Cardiac septum (tissue), 1 donor: Measurements from ENCODE around the gene SEMA6C. TPM values are rescaled to one million over a fixed set of nuclear protein-coding genes. Genes with fewer than 3 reads are reported as not detected.
A peak's percentile ranks its signal among the peaks of the same experiment; 100 is the strongest.

Experiments
- DNase-seq: peaks from one replicate; pipeline ENCODE4 v3.0.0-alpha.2; 2020; ENCODE audit warnings: low spot score
- intact Hi-C: fragments of 100-400 bp; cut with DNase I; formaldehyde crosslinking; loops from one replicate; pipeline ENCODE4 v1.14.0; 2022
- total RNA-seq: library from RNA; stranded (reverse); fragmentation: NEBNext Ultra II Directional; extraction: Animal tissue kit (Norgen Biotek cat#: 25700); gene quantifications from one replicate; pipeline ENCODE4 v1.2.1, GENCODE V29; 2021
- donor health status: DM: no; HTN: no; CAD: no.

The SEMA6C gene
- total RNA-seq, 1 donor from 2014 or later = 46.5 TPM

DNA sequence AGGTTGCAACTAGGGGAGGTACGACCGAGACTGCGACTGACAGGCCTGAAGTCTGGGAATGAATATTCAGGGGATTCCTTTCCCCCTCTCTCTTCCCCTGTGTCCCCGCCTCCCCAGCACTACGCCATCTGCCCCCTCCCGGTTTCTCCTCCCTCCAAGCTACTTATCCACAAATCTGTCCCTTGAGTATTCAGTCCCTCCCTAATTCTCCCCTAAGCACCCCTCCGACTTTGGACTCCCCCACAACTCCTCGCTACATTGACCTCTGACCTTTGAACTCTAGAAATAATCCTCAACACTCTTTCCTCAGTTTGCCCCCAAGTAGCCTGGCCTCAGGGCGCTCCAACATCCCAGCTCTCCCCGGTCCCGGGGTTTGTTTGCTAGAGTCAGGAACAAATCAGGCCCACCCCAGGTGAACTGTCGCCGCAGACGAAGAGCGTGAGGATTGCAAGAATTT, 18.9 kb upstream of the SEMA6C start:
- intact Hi-C loops = loop anchor here (5.0 kb wide), 1 partner anchor 162 kb away; the partner anchor contains the start of gene PI4KB
- no peak for DNase-seq

- intact Hi-C loops = loop anchor here (5.0 kb wide), 1 partner anchor 162 kb away; the partner anchor contains the start of gene PI4KB
- DNase-seq = no peak
Observed at GRCh38 chr1:151164732-151165280, 18.4 kb upstream of the SEMA6C start.

DNA sequence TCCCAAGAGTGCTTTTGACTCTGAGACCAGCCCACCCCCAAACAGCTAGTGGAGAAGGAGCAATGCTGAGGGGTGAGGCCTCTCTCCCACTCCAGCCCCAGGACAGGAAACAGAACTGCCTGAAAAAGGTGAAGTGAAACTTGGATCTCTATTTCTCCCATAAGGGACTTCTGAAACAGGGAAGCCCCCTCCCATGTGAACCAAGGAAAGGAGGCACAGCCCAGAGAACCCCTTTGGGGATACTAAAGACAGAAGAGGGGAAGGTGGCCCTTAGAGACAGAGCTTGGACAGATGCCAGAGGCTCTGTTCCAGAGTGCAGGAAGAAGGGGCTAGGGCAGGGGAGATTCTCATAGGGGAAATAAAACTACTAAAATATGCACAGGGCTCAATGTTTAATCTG, 12.9 kb upstream of the SEMA6C start:
- intact Hi-C loops = no loop called here
- no peak for DNase-seq

DNA sequence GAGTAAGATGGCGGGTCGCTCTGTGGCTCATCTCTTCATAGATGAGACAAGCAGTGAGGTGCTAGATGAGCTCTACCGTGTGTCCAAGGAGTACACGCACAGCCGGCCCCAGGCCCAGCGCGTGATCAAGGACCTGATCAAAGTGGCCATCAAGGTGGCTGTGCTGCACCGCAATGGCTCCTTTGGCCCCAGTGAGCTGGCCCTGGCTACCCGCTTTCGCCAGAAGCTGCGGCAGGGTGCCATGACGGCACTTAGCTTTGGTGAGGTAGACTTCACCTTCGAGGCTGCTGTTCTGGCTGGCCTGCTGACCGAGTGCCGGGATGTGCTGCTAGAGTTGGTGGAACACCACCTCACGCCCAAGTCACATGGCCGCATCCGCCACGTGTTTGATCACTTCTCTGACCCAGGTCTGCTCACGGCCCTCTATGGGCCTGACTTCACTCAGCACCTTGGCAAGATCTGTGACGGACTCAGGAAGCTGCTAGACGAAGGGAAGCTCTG, 12.4 kb upstream of the SEMA6C start:
- no peak for DNase-seq
- intact Hi-C loops = no loop called here

DNA sequence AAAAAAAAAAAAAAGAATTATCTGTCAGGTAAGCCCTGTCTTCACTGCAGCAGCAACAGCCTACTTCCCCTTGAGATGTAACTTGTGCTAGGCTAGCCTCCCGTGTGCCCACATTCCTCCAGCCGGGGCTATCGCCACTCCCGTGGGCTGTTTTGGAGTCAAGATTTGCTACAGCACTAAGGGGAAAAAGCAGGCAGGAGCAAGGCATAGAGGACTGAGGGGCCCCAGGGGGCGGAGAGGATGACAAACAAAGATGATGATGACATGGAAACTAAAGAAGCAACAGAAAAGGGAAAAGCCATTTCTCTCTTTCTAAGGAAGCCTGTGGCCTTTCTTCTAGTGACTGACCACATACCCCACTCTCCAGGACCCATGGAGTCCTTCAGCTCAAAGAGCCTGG, 11.9 kb upstream of the SEMA6C start:
- no peak for DNase-seq

DNA sequence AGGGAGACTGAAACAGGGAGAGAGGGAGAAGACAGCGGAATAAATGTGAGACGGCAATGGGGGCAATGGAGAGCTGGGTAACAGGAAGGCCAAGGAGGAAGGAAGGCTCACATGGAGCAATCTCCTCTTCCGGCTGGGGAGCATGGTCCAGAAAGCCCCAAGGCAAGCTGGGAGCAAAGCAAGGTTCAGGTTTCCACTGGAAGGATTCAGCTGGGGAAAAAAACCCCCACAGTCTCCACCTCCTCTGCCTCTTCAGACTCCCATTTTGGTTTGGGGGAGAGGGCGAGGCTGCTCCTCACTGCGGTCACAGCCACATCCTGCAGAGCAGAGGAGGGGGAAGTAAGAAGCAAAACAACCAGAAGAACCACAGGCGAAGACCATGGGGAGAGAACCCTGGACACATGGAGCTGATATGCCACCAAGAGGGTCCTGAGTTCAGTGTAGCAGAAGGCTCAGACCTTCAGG, 10.7 kb upstream of the SEMA6C start:
- intact Hi-C loops = loop anchor here (2.0 kb wide), 1 partner anchor 56 kb away; no protein-coding TSS in a partner anchor
- peak; percentile 87 for DNase-seq

More for the DNA sequence above, 11.9 kb upstream of the SEMA6C start:
- intact Hi-C loops = no loop called here

DNA sequence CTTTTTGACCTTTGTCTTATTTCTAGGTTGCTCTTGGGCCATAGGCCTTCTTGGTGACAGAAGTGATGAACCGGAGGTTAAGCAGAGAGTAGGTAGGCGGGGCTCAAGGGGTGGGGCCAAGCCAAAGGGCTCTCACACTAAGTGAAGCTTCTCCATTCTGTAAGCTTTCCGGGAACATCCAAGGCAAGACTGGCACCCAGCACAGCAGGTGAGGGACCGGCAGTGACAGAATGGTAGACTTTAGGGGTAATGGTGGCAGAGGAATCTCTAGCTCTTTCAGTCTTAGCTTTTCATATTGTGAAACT, 10.0 kb upstream of the SEMA6C start, which contains the start of gene TNFAIP8L2:
Gene TNFAIP8L2 (plus strand): TSS at position 135 of the 305 bp plus-strand sequence. CDS start 2,049 bp downstream, outside the sequence.
- intact Hi-C loops = loop anchor here (2.0 kb wide), 1 partner anchor 56 kb away; no protein-coding TSS in a partner anchor
- DNase-seq = peak; percentile 89

- DNase-seq = no peak
- intact Hi-C loops = loop anchor here (5.0 kb wide), 2 partner anchors 75 to 125 kb away; partner anchors contain the start of gene GABPB2
Observed at GRCh38 chr1:151147665-151148064, 1.2 kb upstream of the SEMA6C start.

GRCh38 chr1:151147132-151147503, 687 bp upstream of the SEMA6C start:
- intact Hi-C loops = loop anchor here (5.0 kb wide), 2 partner anchors 75 to 125 kb away; partner anchors contain the start of gene GABPB2
- no peak for DNase-seq

DNA sequence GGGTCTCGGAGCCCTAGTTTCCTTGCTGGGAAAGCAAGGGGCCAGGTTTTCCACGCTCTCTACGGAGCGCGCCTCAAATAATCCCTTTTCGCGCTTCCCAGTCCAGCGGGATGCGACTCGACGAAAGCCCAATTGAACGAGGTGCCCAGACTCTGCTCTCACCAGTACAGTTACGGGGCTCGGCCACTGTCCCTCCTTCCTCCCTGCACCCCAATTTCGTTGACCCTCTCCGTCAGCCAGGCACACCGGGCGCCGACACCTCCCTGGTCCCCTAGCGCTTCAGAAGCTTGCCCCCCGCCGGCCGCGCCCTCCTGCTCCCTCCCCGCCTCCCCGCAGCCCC, 389 bp downstream of the SEMA6C start:
- intact Hi-C loops = loop anchor here (5.0 kb wide), 2 partner anchors 74 to 124 kb away; partner anchors contain the start of gene GABPB2
- no peak for DNase-seq

GRCh38 chr1:151145304-151146071, 943 bp downstream of the SEMA6C start:
- DNase-seq = no peak

DNA sequence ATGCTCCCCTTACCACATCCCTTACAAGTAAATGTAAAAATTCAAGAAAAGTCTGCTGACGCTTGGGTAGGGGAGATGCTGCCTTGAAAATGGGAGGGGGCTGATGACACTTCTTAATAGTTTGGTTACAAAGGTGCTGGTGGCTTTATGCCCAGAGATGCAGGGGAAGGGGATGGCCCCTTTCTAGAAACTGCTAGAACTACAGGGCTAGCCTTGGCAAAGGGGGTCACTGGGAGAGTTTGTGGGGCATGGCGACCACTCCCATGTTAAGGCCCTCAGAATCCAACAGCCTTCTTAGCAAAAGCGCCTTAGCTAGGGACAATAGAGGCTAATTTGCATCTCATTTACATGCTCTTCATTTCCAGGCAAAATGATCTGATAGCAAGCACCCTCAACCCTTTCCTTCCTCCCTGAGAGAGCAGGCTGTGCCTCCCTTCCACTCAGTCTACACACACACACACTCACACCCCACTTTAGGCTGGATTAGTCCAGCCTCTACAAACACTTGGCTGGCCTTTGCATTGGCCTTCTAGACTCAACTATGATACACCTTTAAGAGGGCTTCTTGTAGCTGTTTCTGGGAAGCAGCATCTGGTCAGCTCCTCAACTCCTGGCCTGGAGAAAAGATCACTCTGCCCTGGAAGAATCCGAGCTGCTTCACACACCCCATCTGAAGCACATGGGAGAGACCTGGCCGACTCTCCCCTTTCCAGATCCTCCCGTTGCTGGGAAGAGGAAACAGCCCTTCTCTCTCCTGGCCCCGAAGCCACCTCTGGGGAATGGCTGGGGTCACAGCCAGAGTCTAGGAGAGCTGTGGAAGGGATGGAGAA, 1.7 kb downstream of the SEMA6C start:
- intact Hi-C loops = loop anchor here (5.0 kb wide), 2 partner anchors 72 to 122 kb away; partner anchors contain the start of gene GABPB2
- no peak for DNase-seq

More at GRCh38 chr1:151145304-151146071, 943 bp downstream of the SEMA6C start:
- intact Hi-C loops = loop anchor here (5.0 kb wide), 2 partner anchors 73 to 123 kb away; partner anchors contain the start of gene GABPB2

- intact Hi-C loops = no loop called here
- DNase-seq = no peak
Observed at GRCh38 chr1:151143986-151144385, 2.4 kb downstream of the SEMA6C start.

DNA sequence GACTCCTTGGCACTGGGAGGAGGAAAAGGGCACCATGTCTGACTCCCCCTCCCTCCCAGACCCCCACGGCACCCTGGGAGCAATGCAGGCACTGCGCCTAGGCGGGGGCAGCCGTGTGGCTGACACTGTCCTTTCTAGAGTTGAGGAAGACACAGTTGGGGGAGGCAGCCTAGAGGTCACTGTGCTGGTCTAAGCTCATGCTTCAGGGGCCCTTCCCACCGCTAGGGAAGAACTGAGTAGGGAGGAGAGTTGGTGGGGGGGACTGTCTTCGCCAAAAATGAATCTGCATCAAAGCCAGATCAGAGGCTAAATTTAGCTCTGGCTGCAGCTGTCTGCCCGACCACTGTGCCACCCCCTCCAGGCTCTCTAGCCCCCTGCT, 3.4 kb downstream of the SEMA6C start:
- no peak for DNase-seq
- intact Hi-C loops = no loop called here

DNA sequence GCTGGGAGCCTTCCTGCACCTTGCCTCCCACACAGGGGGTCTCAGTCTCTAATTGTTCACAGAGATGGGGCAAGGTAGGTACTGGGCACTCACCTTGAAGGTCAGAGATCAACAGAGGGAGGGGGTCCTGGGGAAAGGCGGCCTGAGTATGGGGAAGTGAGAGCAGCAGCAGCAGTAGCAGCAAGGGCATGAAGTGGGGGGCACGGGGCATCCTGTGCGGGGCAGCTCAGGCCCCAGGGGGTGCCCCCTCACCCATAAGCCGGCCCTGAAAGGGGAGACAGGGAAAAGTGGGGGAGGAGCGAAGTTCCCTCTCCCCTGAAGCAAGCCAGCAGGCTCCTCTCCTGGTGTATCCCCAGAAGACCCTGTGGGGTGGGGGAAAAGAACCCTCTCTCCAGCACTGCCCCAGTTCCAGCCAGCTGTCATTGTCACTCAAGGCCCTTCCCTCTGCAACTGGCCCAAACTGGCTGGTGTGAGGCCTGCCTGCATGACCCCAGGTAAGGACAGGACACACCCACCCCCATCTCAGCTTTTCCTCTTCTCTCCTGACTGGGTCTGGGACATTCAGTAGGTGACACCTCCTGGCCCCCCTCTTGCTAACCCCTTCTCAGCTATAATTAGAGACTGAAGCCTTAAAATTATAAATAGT, 3.9 kb downstream of the SEMA6C start:
- intact Hi-C loops = no loop called here
- DNase-seq = no peak

DNA sequence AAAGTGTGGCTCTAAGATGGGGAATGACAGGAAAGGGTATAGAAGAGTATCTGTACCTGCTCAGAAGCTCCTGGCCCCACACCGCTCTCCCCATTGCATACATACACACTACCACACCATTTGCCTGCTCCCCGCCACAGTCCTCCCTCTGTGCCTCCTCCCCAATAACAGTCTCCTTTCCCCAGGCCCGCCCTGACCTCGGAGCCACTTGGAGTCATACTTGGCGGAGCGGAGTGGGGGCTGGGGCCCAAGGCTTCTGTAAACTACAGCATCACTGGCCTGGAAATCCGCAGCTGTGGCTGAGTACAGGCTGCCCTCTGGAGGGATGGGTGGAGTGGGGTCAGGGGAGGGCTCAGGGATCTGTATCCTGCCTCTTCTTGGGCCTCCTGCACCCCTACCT, 8.6 kb downstream of the SEMA6C start:
- no peak for DNase-seq
- intact Hi-C loops = no loop called here

DNA sequence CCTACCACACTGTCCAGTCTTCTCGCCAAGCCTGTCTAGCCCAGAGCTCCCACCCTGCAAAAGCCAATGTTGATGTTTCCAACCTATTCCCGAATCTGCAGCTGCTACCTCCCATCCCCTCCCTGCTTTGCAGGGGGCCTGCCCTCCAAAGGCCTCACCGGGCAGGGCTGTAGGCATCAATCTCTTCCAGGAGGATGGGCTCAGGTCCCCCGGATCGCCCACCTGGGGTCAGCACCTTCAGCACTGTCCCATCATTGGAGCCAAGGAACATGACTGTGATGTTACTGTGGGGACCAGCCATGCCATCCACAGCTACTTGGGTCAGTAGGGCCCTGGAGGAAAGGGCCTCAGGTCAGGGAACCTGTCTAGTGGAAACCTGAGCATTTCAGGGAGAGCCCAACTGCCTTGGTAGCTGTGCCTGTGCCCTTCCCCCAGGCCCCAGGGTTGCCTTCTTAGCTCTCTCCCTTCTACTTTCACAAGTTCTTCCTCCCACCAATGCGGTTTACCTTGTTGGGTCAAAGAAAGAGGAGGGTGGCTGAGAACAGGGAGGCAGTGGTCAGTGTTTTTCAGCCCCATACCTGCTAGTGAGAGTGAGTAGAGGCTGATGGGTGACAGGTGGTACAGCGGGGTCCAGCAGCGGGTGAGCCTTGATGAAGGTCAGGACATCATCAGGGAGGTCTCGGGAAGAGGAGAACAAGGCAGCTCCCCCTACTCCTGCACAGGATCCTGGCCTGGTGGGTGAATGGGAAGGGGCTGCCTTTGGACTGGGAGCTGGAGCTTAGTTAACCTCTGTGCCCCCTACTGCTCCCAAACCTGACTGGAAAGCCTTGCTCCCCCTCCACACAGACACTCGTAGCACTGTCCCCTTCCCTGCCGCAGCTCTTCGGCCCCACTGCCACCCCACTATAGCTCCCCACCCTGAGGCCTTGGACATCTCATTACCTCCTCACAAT, 10.7 kb downstream of the SEMA6C start:
- no peak for DNase-seq
- intact Hi-C loops = no loop called here

DNA sequence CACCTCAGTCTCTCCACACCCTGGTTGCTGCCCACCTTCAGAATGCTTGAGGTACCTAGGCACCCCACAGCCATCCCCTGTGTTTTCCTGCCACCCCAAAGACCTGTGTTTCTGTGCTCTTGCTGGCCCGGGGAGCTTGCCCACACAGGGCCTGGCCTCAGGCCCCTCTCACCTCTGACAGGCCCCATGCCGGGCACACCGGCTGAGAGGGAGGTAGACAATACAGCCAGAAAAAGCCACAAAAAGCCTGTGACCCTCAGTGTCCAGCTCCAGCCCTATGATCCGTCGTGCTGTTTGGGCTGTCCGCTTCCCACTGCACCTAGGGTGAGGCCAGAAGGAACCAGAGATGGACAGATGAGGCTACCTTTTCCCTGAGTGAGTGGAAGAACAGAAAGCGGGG, 11.4 kb downstream of the SEMA6C start:
- intact Hi-C loops = no loop called here
- DNase-seq = no peak
